ENCODE results near the gene JAKMIP3.

Gene JAKMIP3

GRCh38 chr10:132045324-132045723 lies 20.4 kb upstream of the JAKMIP3 start:
- DNase-seq (ENCODE audit: low read depth), result no peak

GRCh38 chr10:132047575-132048293 lies 18.0 kb upstream of the JAKMIP3 start:
- no peaks in the 10 kb centered on the region for H3K4me1 ChIP-seq (ENCODE audit: control insufficient read depth, insufficient read depth, low read length)
- DNase-seq (ENCODE audit: low read depth), result no peak
- H3K27me3 ChIP-seq (replicated peaks; ENCODE audit: control insufficient read depth, insufficient read depth, low read length), result peaks cover 21% of the 10 kb centered on the region
- H3K9ac ChIP-seq (ENCODE audit: low read length), result no peak overlapping the region
- no peak overlapping the region for H3K4me3 ChIP-seq (ENCODE audit: low read length)
- peaks cover 29% of the 10 kb centered on the region for H3K9me3 ChIP-seq (ENCODE audit: control insufficient read depth, low read length)
- H3K36me3 ChIP-seq (ENCODE audit: control insufficient read depth, insufficient read depth, low read length, severe bottlenecking), result no peaks in the 10 kb centered on the region

More at GRCh38 chr10:132045324-132045723, 20.4 kb upstream of the JAKMIP3 start:
- Histone ChIP-seq H3K9ac (ENCODE audit: low read length) (no peak overlapping the region), H3K9me3 (ENCODE audit: control insufficient read depth, low read length) (peaks cover 10% of the 10 kb centered on the region), H3K4me3 (ENCODE audit: low read length) (no peak overlapping the region), H3K27me3 (replicated peaks; ENCODE audit: control insufficient read depth, insufficient read depth, low read length) (peaks cover 35% of the 10 kb centered on the region), H3K4me1 (ENCODE audit: control insufficient read depth, insufficient read depth, low read length) (no peaks in the 10 kb centered on the region), H3K36me3 (ENCODE audit: control insufficient read depth, insufficient read depth, low read length, severe bottlenecking) (no peaks in the 10 kb centered on the region)

GRCh38 chr10:132048294-132048667 lies 17.5 kb upstream of the JAKMIP3 start:
- Histone ChIP-seq H3K4me1 (ENCODE audit: control insufficient read depth, insufficient read depth, low read length) (no peaks in the 10 kb centered on the region), H3K9me3 (ENCODE audit: control insufficient read depth, low read length) (peaks cover 34% of the 10 kb centered on the region), H3K9ac (ENCODE audit: low read length) (no peak overlapping the region), H3K27me3 (replicated peaks; ENCODE audit: control insufficient read depth, insufficient read depth, low read length) (peaks cover 16% of the 10 kb centered on the region), H3K4me3 (ENCODE audit: low read length) (no peak overlapping the region), H3K36me3 (ENCODE audit: control insufficient read depth, insufficient read depth, low read length, severe bottlenecking) (no peaks in the 10 kb centered on the region)
- no peak for DNase-seq (ENCODE audit: low read depth)

- H3K27me3 ChIP-seq (replicated peaks; ENCODE audit: control insufficient read depth, insufficient read depth, low read length), result peaks cover under 1% of the 10 kb centered on the region
- no peak overlapping the region for H3K9ac ChIP-seq (ENCODE audit: low read length)
- DNase-seq (ENCODE audit: low read depth), result no peak
- H3K4me1 ChIP-seq (ENCODE audit: control insufficient read depth, insufficient read depth, low read length), result no peaks in the 10 kb centered on the region
- peaks cover 37% of the 10 kb centered on the region for H3K9me3 ChIP-seq (ENCODE audit: control insufficient read depth, low read length)
- no peaks in the 10 kb centered on the region for H3K36me3 ChIP-seq (ENCODE audit: control insufficient read depth, insufficient read depth, low read length, severe bottlenecking)
- H3K4me3 ChIP-seq (ENCODE audit: low read length), result no peak overlapping the region
Observed at GRCh38 chr10:132050191-132050590, 15.6 kb upstream of the JAKMIP3 start.

- Histone ChIP-seq H3K27me3 (replicated peaks; ENCODE audit: control insufficient read depth, insufficient read depth, low read length) (peaks cover 6% of the 10 kb centered on the region), H3K4me3 (ENCODE audit: low read length) (no peak overlapping the region), H3K36me3 (ENCODE audit: control insufficient read depth, insufficient read depth, low read length, severe bottlenecking) (no peaks in the 10 kb centered on the region), H3K4me1 (ENCODE audit: control insufficient read depth, insufficient read depth, low read length) (no peaks in the 10 kb centered on the region), H3K9me3 (ENCODE audit: control insufficient read depth, low read length) (peaks cover 37% of the 10 kb centered on the region), H3K9ac (ENCODE audit: low read length) (no peak overlapping the region)
- DNase-seq (ENCODE audit: low read depth), result no peak
Observed at GRCh38 chr10:132052124-132052523, 13.6 kb upstream of the JAKMIP3 start.

GRCh38 chr10:132054564-132054963 lies 11.2 kb upstream of the JAKMIP3 start:
- Histone ChIP-seq H3K9me3 (ENCODE audit: control insufficient read depth, low read length) (peaks cover 33% of the 10 kb centered on the region), H3K9ac (ENCODE audit: low read length) (no peak overlapping the region), H3K27me3 (replicated peaks; ENCODE audit: control insufficient read depth, insufficient read depth, low read length) (peaks cover 8% of the 10 kb centered on the region), H3K4me3 (ENCODE audit: low read length) (no peak overlapping the region), H3K36me3 (ENCODE audit: control insufficient read depth, insufficient read depth, low read length, severe bottlenecking) (no peaks in the 10 kb centered on the region), H3K4me1 (ENCODE audit: control insufficient read depth, insufficient read depth, low read length) (no peaks in the 10 kb centered on the region)
- DNase-seq (ENCODE audit: low read depth), result peak; percentile 25

- Histone ChIP-seq H3K9me3 (ENCODE audit: control insufficient read depth, low read length) (peaks cover 27% of the 10 kb centered on the region), H3K4me1 (ENCODE audit: control insufficient read depth, insufficient read depth, low read length) (no peaks in the 10 kb centered on the region), H3K9ac (ENCODE audit: low read length) (no peak overlapping the region), H3K36me3 (ENCODE audit: control insufficient read depth, insufficient read depth, low read length, severe bottlenecking) (no peaks in the 10 kb centered on the region), H3K4me3 (ENCODE audit: low read length) (no peak overlapping the region), H3K27me3 (replicated peaks; ENCODE audit: control insufficient read depth, insufficient read depth, low read length) (peaks cover 14% of the 10 kb centered on the region)
- DNase-seq (ENCODE audit: low read depth), result no peak
Observed at GRCh38 chr10:132055616-132056015, 10.1 kb upstream of the JAKMIP3 start.

- no peaks in the 10 kb centered on the region for H3K4me1 ChIP-seq (ENCODE audit: control insufficient read depth, insufficient read depth, low read length)
- DNase-seq (ENCODE audit: low read depth), result no peak
- H3K9me3 ChIP-seq (ENCODE audit: control insufficient read depth, low read length), result peaks cover 19% of the 10 kb centered on the region
- peaks cover 17% of the 10 kb centered on the region for H3K27me3 ChIP-seq (replicated peaks; ENCODE audit: control insufficient read depth, insufficient read depth, low read length)
- no peaks in the 10 kb centered on the region for H3K36me3 ChIP-seq (ENCODE audit: control insufficient read depth, insufficient read depth, low read length, severe bottlenecking)
- no peak overlapping the region for H3K4me3 ChIP-seq (ENCODE audit: low read length)
- no peak overlapping the region for H3K9ac ChIP-seq (ENCODE audit: low read length)
Observed at GRCh38 chr10:132056663-132057062, 9.1 kb upstream of the JAKMIP3 start.

GRCh38 chr10:132057191-132057681 lies 8.5 kb upstream of the JAKMIP3 start:
- H3K4me3 ChIP-seq (ENCODE audit: low read length), result no peak overlapping the region
- no peak for DNase-seq (ENCODE audit: low read depth)
- peaks cover 19% of the 10 kb centered on the region for H3K27me3 ChIP-seq (replicated peaks; ENCODE audit: control insufficient read depth, insufficient read depth, low read length)
- no peaks in the 10 kb centered on the region for H3K4me1 ChIP-seq (ENCODE audit: control insufficient read depth, insufficient read depth, low read length)
- no peaks in the 10 kb centered on the region for H3K36me3 ChIP-seq (ENCODE audit: control insufficient read depth, insufficient read depth, low read length, severe bottlenecking)
- no peak overlapping the region for H3K9ac ChIP-seq (ENCODE audit: low read length)
- peaks cover 13% of the 10 kb centered on the region for H3K9me3 ChIP-seq (ENCODE audit: control insufficient read depth, low read length)

- Histone ChIP-seq H3K27me3 (replicated peaks; ENCODE audit: control insufficient read depth, insufficient read depth, low read length) (peaks cover 19% of the 10 kb centered on the region), H3K36me3 (ENCODE audit: control insufficient read depth, insufficient read depth, low read length, severe bottlenecking) (no peaks in the 10 kb centered on the region), H3K9ac (ENCODE audit: low read length) (no peak overlapping the region), H3K4me3 (ENCODE audit: low read length) (no peak overlapping the region), H3K4me1 (ENCODE audit: control insufficient read depth, insufficient read depth, low read length) (no peaks in the 10 kb centered on the region), H3K9me3 (ENCODE audit: control insufficient read depth, low read length) (peaks cover 3% of the 10 kb centered on the region)
- no peak for DNase-seq (ENCODE audit: low read depth)
Observed at GRCh38 chr10:132058111-132058745, 7.5 kb upstream of the JAKMIP3 start.

GRCh38 chr10:132058793-132059759 lies 6.7 kb upstream of the JAKMIP3 start:
- H3K4me3 ChIP-seq (ENCODE audit: low read length), result no peak overlapping the region
- H3K4me1 ChIP-seq (ENCODE audit: control insufficient read depth, insufficient read depth, low read length), result no peaks in the 10 kb centered on the region
- peaks cover 19% of the 10 kb centered on the region for H3K27me3 ChIP-seq (replicated peaks; ENCODE audit: control insufficient read depth, insufficient read depth, low read length)
- no peaks in the 10 kb centered on the region for H3K36me3 ChIP-seq (ENCODE audit: control insufficient read depth, insufficient read depth, low read length, severe bottlenecking)
- DNase-seq (ENCODE audit: low read depth), result no peak
- H3K9me3 ChIP-seq (ENCODE audit: control insufficient read depth, low read length), result no peaks in the 10 kb centered on the region
- no peak overlapping the region for H3K9ac ChIP-seq (ENCODE audit: low read length)
